NCI-H774 (cell line): ENCODE data around the gene HHIPL1.
"Not testable (repeated sequence)": the region's sequence is repeated elsewhere in the genome, so short reads cannot be mapped to it uniquely, and the experiment has no call there.

Source experiments
- DNase-seq: peaks from one replicate; lab custom pipeline; 2025; lab: John Stamatoyannopoulos, UW

Gene HHIPL1

DNA sequence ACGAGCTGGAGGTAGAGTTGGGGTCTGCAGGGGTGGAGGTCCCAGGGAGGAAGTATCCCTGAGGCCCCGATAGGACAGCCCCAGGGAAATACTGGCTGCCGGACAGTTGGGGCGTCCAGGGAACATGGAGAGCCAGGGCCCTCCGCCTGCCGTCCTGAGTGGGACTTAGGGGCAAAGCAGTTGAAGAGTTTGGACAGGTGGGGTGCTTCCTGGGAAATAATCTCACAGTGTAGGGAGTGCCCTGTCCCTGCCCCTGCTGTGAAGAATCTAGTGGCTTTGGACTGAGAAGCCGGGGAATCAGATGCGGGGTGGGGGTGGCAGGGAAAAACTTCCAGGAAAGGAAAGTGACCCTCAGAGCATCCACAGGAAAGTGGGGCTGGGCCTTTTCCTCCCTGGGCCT is 9.8 kb upstream of the HHIPL1 start:
- no peak for DNase-seq

DNA sequence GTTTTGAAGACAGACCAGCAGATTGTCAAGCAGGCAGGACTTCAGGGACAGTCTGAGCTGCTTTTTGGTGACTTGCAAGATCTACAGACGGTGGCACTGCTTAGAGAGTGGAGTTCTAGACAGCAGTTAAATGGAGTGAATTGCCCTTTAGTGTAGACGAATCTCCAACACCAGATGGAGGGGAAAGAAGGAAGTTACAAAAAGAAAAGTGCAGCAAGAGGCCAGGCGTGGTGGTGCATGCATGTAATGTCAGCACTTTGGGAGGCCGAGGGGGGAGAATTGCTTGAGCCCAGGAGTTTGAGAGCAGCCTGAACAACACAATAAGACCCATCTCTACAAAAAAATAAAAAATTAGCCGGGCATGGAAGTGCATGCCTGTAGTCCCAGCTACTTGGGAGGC is 8.4 kb upstream of the HHIPL1 start:
- DNase-seq: no peak

DNA sequence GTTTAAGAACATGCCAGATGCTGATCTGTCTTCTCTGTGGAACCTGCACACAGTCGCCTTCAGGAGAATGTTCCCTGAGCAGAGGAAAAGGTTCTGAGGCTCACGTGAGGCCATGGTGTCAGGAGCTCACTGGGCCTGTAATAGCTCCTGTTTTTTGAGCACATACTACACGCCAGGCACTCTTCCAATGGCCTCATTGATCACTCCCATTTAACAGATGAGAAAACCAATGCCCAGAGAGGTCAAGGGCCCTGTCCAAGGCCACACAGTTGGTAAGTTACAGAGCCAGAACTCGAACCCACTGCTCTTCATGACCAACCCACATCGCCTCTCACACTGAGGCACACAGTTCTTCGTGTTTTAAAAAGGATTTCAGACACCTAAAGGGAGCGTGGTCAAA is 7.3 kb upstream of the HHIPL1 start:
- no peak for DNase-seq

DNA sequence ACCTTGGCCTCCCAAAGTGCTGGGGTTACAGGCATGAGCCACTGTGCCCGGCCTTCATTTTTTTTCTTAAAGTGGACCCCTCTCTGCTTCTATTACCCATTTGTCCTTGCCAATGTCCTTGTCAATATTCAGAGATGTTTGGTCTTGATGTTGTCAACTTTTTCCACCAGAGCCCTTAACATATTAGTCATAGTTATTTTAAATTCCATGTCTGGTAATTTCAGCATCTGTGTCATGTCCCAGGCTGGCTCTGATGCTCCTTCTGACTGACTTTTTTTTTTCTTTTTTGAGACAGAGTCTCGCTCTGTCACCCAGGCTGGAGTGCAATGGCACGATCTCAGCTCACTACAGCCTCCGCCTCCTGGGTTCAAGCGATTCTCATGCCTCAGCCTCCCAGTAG is 2.2 kb upstream of the HHIPL1 start:
- DNase-seq: not testable (repeated sequence)

DNA sequence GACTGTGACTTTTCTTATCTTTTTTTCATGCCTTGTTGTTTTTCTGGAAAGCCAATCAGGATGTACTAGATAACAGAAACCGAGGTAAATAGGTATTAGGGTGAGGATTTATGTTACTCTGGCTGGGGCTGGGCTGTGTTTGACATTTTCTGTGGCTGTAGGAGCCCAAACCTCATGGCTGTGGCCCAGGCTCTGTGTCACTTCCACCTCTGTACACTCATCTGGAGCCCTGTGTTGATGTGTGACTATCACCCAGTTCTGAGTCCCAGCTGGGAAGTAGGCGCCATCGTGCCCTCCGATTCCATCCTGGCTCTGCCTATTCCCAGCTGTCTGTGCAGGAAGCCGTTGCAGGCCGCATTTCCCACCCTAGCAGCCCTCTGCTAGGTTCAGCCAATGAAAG is 1.6 kb upstream of the HHIPL1 start:
- DNase-seq: no peak

DNA sequence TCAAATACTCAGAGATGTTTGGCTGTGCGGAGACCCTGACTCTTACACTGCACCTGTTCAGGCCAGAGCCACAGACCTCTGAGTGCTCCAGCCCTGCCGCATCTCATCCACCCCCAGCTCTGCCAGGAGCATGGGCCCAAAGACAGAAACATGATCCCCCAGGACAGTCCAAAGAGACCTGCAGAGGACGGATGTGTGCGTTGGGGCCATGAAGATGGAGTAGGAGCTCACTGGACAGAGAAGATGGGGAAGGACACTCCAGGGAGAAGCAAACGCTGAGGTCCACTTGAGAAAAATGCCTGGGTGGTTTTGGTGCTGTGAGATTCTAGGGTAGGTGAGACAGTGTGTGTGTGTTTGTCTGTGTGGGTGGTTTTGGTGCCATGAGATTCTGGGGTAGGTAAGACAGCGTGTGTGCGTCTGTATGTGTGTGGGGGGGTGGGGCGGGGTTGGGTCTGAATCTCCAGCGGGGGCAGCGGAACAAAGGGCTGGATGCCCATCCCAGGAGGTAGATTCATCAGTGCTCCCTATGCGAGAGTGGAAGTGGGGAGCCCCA is 818 bp upstream of the HHIPL1 start:
- DNase-seq: no peak

DNA sequence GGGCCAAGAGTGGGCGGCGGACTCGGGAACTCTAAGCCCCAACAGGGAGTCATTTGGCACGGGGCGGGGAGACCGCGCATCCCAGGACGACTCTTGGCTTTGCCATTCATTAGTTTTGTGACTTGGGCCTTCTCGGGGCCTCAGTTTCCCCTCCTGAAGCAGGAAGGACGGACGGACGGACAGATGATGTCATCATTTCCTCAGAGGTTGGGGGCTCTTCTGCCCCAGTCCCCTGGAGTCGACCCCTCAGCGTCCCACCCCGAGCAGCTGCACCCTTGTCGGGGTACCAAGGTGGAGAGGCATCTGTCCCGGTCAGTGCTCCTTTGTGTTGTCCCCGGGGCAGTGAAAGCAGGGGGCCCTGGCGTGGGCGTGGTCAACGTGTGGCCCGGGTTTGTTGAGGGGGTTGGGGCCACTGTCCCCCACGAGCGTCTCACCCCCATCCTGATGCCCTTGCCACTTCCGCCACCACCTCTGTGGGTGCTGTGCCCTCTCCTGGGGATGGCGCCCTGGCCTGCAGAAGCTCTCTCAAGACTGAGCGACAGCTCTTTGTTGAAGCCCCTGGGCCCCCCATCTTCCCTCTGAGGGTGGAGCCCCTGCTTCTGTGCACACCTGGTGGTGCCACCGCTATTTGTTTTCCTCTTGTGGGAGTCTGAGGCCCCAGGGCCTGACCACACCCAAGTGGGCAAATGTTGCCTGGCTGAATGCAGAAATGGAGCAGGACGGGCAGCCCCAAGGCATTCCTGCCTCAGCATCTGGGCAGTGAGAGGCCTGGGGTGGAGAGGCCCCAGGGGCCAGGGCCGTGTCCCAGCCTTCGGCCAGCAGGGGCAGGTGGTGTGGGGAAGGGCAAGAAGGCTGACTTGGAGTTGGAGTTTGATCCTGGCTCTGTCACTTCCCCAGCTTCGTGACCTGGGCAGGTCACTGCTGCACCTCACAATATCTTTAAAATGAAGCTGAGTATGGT is 896 bp downstream of the HHIPL1 start:
- no peak for DNase-seq

DNA sequence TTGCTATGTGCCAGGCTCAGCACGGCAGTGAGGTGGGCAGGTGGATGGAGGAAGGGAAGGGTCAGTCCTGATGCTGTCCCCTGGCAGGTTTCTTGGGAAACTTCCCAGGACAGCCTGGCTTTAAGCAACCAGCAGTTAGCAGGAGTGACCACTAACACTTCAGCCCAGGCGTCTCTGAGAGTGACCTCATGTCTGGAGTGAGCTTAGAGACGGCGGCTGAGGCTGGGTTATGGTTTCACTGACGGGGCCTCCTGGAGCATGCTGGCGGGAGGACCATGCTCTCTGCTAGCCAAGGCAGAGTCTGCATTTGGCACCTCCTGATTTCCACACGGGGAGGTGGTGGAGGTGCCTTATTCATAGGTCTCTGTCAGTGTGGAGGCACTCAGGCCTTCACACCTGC is 2.5 kb downstream of the HHIPL1 start:
- DNase-seq: no peak

DNA sequence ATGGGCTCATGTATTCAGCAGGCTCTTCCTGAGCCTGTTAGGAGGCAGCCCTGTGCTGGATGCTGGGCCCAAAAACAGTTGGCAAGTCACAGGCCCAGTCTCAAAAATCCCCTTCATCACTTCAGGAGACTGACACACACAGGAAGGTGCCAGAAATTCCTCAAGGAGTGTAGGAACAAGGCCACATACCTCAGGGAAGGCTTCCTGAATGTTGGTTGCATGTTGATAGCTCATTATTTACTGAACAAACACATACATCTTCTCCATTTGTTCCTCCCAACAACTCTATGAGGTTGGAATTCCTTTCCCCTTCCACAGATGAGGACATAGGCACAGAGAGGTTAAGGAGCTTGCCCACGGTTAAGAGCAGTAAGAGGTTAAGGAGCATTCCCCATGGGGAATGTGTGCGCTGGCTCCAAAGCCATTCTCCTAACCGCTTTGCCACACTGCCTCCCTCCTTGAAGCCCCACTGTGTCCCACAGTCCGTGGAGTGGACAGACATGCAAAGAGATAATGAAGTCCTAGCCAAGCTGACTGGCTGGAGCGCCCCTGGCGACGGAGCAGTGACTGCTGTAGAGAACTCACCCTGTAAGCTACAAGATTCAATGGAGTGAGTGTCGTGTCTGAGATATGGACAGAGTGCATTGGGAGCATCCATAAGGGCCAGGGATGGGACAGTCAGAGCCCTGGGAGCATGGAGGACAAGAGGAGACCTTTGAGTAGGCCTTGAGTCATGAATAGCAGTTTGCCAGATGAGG is 3.3 kb downstream of the HHIPL1 start:
- DNase-seq: no peak

DNA sequence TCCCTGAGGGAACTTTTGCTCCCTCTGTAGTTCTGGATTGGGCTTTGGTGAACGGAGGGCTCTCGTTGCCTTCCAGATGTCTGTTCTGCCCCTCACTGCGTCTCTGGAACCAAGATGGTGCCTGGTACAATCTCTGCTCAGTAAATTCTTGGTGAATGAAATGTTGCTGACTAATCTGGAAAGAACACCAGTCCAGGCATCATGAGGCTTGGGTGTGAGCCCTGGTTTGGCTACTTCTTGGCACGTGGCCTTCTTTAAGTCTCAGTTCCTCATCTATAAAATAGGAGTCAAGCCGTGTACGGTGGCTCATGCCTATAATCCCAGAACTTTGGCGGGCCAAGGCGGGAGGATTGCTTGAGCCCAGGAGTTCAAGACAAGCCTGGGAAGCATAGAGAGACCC is 4.3 kb downstream of the HHIPL1 start:
- no peak for DNase-seq

DNA sequence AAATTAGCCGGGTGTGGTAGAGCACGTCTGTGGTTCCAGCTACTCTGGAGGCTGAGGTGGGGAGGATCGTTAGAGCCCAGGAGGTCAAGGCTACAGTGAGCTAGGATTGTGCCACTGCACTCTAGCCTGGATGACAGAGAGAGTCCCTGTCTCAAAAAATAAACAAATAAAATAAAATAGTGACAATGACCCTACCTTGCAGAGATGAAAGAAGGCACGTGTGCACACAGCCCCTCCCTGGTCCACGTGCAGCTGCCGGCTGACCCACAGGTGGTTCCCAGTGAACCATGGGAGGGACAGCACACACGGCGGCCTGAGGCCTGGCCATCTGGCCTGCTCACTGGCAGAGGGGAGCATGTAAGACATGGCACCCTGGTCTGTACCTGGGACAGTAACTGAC is 4.7 kb downstream of the HHIPL1 start:
- no peak for DNase-seq

DNA sequence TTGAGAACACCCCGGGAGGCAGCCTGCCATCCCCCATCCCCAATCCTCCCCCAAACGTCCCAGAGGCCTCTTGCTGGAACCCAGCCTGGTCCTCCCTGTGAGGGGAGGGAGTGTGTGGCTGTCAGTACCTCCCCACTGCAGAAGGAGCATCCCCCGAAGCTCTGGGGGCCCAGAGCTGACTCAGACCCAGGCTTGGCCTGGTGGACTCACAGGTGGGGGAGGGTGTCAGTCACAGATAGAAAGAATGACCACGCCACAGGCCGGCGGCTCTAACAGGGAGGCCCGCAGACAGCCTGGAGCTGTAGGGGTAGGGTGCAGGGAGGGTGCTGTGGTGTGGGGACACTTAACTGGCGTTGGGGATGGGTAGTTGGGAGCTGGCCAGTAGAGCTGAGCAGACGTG is 5.3 kb downstream of the HHIPL1 start:
- DNase-seq: no peak

DNA sequence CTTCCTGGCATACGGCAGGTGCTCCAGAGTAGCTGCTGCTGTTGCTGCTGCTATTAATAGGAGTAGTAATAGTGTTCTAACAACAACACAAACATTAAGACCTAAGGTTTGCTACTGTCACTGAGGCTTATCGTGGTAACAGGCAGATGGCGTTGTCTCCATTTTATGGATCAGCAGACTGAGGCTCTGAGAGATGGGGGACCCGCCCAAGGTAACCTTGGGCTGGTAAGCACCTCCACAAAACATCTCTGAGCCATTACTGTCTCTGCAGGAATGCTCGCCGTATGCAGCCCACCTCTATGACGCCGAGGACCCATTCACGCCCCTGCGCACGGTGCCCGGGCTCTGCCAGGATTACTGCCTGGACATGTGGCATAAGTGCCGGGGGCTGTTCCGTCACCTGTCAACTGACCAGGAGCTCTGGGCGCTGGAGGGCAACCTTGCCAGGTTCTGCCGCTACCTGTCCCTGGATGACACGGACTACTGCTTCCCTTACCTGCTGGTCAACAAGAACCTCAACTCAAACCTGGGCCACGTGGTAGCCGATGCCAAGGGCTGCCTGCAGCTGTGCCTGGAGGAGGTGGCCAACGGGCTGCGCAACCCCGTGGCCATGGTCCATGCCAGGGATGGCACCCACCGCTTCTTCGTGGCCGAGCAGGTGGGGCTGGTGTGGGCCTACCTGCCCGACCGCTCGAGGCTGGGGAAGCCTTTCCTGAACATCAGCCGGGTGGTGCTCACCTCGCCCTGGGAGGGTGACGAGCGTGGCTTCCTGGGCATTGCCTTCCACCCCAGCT is 7.2 kb downstream of the HHIPL1 start:
- DNase-seq: no peak

DNA sequence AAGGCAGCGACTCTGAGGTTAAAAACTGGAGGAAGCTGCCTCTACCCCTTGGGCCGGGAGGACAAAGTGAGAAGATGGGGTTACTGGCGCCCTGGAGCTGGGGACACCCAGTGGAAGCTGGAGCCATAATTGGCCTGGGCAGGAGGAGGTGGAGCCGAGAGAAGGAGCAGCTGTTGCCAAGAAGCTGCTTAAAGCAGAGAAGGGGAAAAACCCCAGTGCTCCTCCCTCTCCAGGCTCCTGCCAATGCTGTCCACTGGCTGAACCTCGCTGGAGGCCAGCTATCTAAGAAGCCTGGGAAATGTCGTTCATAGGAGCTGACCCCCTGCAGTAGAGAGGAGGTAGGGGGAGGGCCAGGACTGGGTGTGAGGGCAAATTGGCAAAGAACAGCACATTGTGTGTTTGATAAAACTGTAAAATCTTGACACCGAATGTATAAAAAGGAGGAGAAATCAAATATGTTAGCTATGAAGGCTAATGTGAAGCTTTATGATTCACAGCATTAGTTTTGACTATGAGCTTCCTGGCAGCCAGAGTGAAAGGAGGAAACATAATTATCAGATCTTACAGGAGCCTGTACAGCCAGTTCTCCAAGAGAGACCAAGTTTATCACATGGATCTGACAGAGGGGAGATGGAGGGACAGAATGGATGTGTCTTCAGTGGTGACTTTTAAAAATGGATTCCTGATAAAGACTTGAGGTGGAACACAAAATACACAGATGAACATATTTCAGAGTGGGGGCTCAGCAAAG is 9.5 kb downstream of the HHIPL1 start:
- DNase-seq: no peak

DNA sequence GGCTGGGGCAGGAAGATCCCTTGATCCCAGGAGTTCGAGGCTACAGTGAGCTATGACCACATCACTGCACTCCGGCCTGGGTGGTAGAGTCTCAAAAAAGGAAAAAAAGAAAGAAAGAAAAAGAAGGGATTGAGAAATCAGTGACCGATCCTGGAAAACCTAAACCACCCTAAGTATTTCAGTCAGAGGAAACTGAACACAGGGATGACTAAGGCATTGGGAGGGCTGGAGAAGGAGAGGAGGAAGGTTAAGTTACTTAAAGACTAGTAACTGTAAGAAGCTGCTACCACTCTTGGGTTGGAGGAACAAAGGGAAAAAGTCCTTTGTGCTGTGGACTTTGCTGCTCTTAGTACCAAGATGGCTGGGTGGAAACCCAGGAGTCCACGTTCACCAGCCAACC is 10.6 kb downstream of the HHIPL1 start:
- no peak for DNase-seq

DNA sequence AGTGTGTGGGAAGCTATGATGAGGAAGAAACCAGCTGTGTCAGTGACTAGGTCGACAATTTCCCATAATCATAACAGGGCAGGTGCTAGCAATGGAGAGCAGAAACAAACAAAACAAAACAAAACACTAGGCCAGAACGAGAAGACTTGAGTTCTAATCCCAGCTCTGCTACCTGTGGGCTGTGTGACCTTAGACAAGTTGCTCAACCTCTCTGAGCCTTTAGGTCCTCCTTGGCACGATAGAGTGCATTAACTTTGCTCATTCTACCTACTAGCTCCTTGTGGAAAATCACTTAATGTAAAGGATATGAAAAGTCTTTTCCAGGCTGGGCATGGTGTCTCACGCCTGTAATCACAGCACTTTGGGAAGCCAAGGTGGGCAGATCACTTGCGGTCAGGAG is 11.2 kb downstream of the HHIPL1 start:
- DNase-seq: no peak

DNA sequence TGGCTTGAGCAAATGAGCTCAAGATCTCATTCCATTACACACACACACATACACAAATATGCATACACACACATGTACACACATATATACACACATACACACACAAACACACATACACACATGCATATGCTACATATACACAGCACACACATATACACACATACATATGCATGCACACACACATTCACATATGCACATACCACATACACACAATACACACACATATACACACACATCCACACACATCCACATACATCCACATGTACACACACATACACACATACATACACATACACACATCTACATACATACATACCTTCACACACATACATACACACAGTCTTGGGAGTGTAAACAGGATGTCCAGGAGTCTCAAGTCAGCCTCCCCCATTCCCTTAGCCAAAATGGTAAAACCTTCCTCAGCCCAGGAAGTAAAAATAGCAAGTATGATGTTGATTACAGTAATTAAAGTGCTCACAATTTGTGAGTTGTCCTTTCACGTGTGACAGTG is 12.8 kb downstream of the HHIPL1 start:
- no peak for DNase-seq

DNA sequence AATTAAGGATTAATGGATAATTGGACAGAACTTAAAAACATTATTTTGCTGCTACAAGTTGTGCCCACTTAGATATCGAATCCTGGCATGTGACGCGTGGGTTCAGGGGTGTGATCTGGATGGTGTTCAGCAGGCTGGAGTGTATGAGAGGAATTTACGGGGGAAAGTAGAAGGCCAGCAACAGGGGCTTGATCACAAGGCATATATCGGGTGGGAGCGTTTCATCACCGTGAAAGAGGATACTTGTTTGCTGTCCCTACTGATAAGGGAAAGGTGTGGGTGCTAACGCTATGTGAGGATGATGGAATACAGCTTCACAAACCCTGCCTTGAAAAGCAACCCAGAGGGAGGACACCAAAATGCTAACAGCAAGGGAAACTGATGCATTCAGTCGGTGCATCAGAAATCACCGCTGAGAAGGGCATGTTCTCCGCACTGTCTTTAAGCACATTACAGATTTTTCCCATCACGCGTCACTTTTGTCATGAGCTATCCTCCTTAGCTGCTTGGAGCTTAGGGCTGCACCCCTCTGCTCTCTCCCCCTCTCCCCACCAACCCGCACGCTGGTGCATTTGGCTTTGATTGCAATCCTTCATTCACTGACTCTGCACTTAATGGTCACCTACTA is 13.4 kb downstream of the HHIPL1 start:
- DNase-seq: no peak

DNA sequence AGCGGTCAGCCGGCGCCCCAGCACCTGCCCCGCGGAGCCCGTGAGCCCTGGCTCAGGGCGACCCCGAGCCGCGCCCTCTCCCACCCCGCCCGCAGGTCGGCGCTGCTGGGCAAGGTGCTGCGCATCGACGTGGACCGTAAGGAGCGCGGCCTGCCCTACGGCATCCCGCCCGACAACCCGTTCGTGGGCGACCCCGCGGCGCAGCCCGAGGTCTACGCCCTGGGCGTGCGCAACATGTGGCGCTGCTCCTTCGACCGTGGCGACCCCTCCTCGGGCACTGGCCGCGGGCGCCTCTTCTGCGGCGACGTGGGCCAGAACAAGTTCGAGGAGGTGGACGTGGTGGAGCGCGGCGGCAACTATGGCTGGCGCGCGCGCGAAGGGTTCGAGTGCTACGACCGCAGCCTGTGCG is 14.4 kb downstream of the HHIPL1 start:
- no peak for DNase-seq

DNA sequence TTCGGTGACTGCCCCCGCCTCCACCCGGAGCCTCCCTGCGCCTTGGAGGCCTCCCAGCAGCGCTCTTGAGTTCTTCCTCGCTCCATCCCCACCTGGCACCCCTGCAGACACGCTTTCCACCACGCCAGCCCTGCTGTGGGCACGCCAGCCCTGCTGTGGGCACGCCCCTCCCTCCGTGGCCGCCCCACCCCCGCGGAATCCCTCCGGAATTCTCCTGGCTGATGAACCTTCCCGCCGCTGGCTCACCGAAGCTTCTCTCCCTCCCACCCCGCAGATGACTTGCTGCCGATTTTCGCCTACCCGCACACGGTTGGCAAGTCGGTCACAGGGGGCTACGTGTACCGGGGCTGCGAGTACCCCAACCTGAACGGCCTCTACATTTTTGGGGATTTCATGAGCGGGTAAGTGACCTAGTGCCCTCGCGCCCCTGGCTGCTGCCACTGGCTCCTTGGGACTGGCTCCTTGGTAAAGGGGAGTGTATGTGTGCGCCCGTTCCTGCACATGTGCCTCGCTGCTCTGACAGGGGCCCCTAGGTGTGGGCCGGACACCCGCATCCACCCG is 15.2 kb downstream of the HHIPL1 start:
- DNase-seq: no peak
